ENCODE results near the gene ZNF385D. TPM values are rescaled to one million over a fixed set of nuclear protein-coding genes. Genes with fewer than 3 reads are reported as not detected.

Gene ZNF385D
- total RNA-seq, 4 donors from 2014 or later = 0.49 to 2.2 (median 1.5) TPM

DNA sequence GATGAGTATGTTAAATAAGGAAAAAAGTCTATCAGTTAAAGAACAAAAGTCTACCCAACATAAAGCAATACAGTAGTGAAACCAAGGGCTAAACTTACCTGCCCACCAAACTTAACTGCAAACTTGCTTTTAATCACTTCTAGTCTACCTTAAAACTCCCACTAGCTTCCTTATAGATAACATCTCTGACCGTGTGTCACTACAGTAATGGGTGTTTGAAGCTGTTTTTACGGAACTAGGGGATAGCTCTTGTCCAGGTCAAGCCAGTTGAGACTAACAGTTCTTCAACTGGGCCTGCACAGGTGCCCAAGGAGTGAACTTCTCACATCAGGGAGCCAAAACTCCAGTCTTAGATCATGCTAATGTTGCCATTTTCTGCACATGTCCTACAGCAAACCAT, 132.3 kb downstream of the ZNF385D start:
- Histone ChIP-seq H3K4me1 (no peaks in the 10 kb centered on the region), H3K27ac (no peak overlapping the region), H3K9me3 (no peaks in the 10 kb centered on the region), H3K36me3 (no peaks in the 10 kb centered on the region), H3K4me3 (replicated peaks in 1 of 3) (no peak overlapping the region), H3K27me3 (no peaks in the 10 kb centered on the region)
- WGBS, 2 donors = 42 to 61% methylated on average over 2 of the region's 2 CpGs
- intact Hi-C loops (cut with DNase I) = no loop called here
- no peak for TF ChIP-seq POLR2A (IDR thresholded peaks at IDR 0.05)
- TF ChIP-seq, protein P1, sequence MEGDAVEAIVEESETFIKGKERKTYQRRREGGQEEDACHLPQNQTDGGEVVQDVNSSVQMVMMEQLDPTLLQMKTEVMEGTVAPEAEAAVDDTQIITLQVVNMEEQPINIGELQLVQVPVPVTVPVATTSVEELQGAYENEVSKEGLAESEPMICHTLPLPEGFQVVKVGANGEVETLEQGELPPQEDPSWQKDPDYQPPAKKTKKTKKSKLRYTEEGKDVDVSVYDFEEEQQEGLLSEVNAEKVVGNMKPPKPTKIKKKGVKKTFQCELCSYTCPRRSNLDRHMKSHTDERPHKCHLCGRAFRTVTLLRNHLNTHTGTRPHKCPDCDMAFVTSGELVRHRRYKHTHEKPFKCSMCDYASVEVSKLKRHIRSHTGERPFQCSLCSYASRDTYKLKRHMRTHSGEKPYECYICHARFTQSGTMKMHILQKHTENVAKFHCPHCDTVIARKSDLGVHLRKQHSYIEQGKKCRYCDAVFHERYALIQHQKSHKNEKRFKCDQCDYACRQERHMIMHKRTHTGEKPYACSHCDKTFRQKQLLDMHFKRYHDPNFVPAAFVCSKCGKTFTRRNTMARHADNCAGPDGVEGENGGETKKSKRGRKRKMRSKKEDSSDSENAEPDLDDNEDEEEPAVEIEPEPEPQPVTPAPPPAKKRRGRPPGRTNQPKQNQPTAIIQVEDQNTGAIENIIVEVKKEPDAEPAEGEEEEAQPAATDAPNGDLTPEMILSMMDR (IDR thresholded peaks at IDR 0.05) = no peak
- DNase-seq = no peak

DNA sequence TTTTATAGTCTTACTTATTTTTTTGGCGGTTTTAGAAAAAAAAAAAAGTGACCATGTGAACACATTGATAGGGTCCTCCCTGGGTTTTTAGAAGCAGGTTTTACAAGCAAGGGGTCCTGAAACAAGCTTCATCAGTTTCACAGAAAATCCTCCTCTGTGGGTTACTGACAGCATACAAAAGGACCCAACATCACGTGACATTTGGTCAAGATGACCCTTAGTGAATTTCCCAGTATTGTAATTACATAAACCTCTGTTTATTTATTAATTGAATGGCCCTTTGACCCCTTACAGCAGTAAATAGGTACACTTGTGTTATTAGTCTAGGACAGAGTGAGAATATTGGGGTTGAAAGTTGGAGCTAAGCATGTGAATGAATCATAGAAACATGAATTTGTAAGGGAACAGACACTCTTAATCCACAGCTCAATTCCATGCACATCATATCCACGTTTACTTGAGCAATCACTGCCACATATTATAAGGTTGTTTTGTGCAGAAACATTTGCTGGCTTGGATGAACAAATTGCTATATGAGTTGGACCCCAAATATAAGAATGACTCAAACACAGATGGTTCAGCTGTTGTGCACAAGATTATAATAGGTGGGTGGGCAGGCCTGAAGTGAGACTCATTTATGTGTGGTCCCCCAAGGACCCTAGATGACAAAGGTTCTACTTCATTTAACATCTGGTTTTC, 137.5 kb downstream of the ZNF385D start:
- Histone ChIP-seq H3K27ac (no peak overlapping the region), H3K36me3 (no peaks in the 10 kb centered on the region), H3K4me3 (replicated peaks in 1 of 3) (no peak overlapping the region), H3K9me3 (no peaks in the 10 kb centered on the region), H3K4me1 (no peaks in the 10 kb centered on the region), H3K27me3 (no peaks in the 10 kb centered on the region)
- 87 to 91% methylated on average over 3 of the region's 3 CpGs for WGBS, 2 donors
- no peak for DNase-seq
- intact Hi-C loops (cut with DNase I) = no loop called here
- no peak for TF ChIP-seq POLR2A (IDR thresholded peaks at IDR 0.05)
- TF ChIP-seq, protein P1 (IDR thresholded peaks at IDR 0.05) = no peak

DNA sequence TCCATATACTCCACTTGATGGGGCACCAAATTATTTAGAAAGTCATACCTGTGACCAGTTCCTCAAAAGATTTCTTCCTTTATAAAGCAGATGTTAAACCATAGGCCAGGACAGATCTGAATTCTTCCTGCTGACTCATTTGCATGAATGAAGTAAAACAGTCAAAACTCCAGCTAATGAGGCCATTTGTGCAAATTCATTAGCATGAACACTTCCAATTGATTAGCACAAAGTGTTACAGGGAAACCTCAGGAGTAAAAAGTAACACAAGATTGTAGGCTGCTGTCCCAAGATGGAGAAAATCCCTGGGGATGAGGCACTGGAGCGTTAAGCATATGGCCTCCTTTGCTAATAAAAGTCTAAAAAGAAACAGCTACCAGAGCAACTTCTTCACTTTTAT, 149.8 kb downstream of the ZNF385D start:
- intact Hi-C loops (cut with DNase I) = no loop called here
- no peak for DNase-seq
- 81 to 93% methylated on average over 1 of the region's 1 CpG for WGBS, 2 donors
- no peaks in the 10 kb centered on the region for H3K9me3 ChIP-seq
- no peak for TF ChIP-seq POLR2A (IDR thresholded peaks at IDR 0.05)
- TF ChIP-seq, protein P1 (IDR thresholded peaks at IDR 0.05) = no peak
- H3K27me3 ChIP-seq = no peaks in the 10 kb centered on the region
- H3K36me3 ChIP-seq = no peaks in the 10 kb centered on the region
- no peak overlapping the region for H3K27ac ChIP-seq
- no peak overlapping the region for H3K4me3 ChIP-seq (replicated peaks in 1 of 3)
- no peaks in the 10 kb centered on the region for H3K4me1 ChIP-seq

DNA sequence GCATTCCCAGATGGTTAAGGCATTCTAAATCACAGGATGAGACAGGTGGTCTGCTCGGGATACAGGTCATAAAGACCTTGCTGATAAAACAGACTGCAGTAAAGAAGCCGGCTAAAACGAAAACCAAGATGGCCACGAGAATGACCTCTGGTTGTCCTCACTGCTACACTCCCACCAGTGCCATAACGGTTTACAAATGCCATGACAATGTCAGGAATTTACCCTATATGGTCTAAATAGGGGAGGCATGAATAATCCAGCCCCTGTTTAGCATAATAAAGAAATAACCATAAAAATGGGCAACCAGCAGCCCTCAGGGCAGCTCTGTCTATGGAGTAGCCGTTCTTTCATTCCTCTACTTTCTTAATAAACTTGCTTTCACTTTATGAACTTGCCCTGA, 151.1 kb downstream of the ZNF385D start:
- Histone ChIP-seq H3K9me3 (no peaks in the 10 kb centered on the region), H3K36me3 (no peaks in the 10 kb centered on the region), H3K4me1 (no peaks in the 10 kb centered on the region), H3K27me3 (no peaks in the 10 kb centered on the region), H3K4me3 (replicated peaks in 1 of 3) (no peak overlapping the region), H3K27ac (no peak overlapping the region)
- WGBS, 2 donors = 90 to 94% methylated on average over 6 of the region's 6 CpGs
- TF ChIP-seq, protein P1 (IDR thresholded peaks at IDR 0.05) = no peak
- TF ChIP-seq POLR2A (IDR thresholded peaks at IDR 0.05) = no peak
- no peak for DNase-seq
- intact Hi-C loops (cut with DNase I) = no loop called here

DNA sequence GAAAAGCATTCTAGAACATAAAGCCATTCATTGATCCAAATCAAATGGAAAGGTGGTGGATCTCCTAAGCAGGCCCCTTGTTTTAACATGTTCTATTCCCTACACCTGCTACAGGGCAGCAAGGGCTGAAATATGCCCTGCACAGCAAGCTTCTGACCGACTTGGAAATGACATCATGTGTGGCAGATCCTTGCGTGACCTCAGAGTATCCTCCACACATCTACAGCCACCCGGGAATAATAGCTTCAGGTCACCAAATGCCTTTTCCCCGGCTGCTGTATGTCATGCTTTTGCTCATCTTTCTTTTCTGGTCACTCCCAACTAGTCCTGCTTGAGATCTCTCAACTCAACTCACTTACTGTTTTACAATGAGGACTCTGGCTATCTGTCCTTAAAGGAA, 158.2 kb downstream of the ZNF385D start:
- Histone ChIP-seq H3K9me3 (no peaks in the 10 kb centered on the region), H3K36me3 (no peaks in the 10 kb centered on the region), H3K4me3 (replicated peaks in 1 of 3) (no peak overlapping the region), H3K27ac (no peak overlapping the region), H3K4me1 (no peaks in the 10 kb centered on the region), H3K27me3 (no peaks in the 10 kb centered on the region)
- intact Hi-C loops (cut with DNase I) = no loop called here
- WGBS, 2 donors = 92 to 93% methylated on average over 4 of the region's 4 CpGs
- no peak for DNase-seq
- TF ChIP-seq, protein P1 (IDR thresholded peaks at IDR 0.05) = no peak
- TF ChIP-seq POLR2A (IDR thresholded peaks at IDR 0.05) = no peak

Data from thyroid gland (tissue), 4 donors.